Esophagus muscularis mucosa (tissue), 4 donors: Measurements from ENCODE around the gene DPH2.

ENCODE experiments used
- CTCF ChIP-seq, 3 experiments: fragments of 200-600 bp in 2 of 3; fragments of 450-650 bp in 1 of 3; sonication (generic) in 2 of 3; IDR thresholded peaks; one replicate each; pipeline ENCODE4 v1.5.1; 2017 to 2019; ENCODE audit warnings: antibody characterized with exemption in 3 of 3, mild to moderate bottlenecking in 2 of 3, moderate library complexity in 1 of 3
- EP300 ChIP-seq: sonication (generic); formaldehyde crosslinking; IDR thresholded peaks from one replicate; pipeline ENCODE4 v1.6.1; 2017; ENCODE audit warnings: antibody characterized with exemption
- POLR2A ChIP-seq: fragments of 450-650 bp; IDR thresholded peaks from one replicate; pipeline ENCODE4 v1.6.1; 2017; ENCODE audit warnings: antibody characterized with exemption, moderate library complexity, mild to moderate bottlenecking, low read depth
- POLR2AphosphoS5 ChIP-seq, 2 donors: sonication (generic); formaldehyde crosslinking; IDR thresholded peaks; one replicate each; pipeline ENCODE4 v1.6.1; 2017; ENCODE audit warnings: antibody characterized with exemption in 2 of 2

- TF ChIP-seq CTCF (IDR thresholded peaks at IDR 0.05) (no peak), POLR2AphosphoS5 (IDR thresholded peaks at IDR 0.05) (no peak), POLR2A (no peak), EP300 (no peak)
Measured at GRCh38 chr1:43987159-43987902, 17.5 kb downstream of the DPH2 start.
